HEK293 (cell line): ENCODE results near the gene GAS7.

Experiments
- CTCF ChIA-PET: fragments of 350-600 bp; formaldehyde crosslinking; extraction: SDS; loops from one replicate; lab custom pipeline; 2021; ENCODE audit warnings: antibody characterized with exemption; lab: Yijun Ruan, JAX
- POLR2A ChIA-PET: fragments of 300-600 bp; formaldehyde crosslinking; extraction: SDS; loops from one replicate; lab custom pipeline; 2020; ENCODE audit warnings: antibody characterized with exemption, inconsistent platforms; lab: Yijun Ruan, JAX
- H3K27ac ChIP-seq: fragments of 200-500 bp; sonication (Bioruptor generic); 2 replicates; pipeline ENCODE4 v1.5.1; 2014; ENCODE audit warnings: low read depth, low read length, control low read depth, inconsistent platforms; ENCODE audit errors: extremely low read depth
- H3K36me3 ChIP-seq, 2 experiments: fragments of 200-500 bp in 1 of 2; sonication (Bioruptor generic) in 1 of 2; 1 replicate in 1 of 2; 2 replicates in 1 of 2; pipeline ENCODE4 v1.5.1; 2014 to 2017; ENCODE audit warnings: inconsistent platforms in 2 of 2, low read length in 2 of 2; ENCODE audit not compliant: control insufficient read depth in 2 of 2, insufficient read depth in 1 of 2
- H3K4me1 ChIP-seq: fragments of 200-500 bp; sonication (Bioruptor generic); 2 replicates; pipeline ENCODE4 v1.5.1; 2014; ENCODE audit warnings: mild to moderate bottlenecking, low read length, inconsistent platforms; ENCODE audit not compliant: control insufficient read depth, insufficient read depth
- H3K4me3 ChIP-seq: 2 replicates; pipeline ENCODE4 v1.5.1; 2011; ENCODE audit warnings: low read depth, mild to moderate bottlenecking, control low read depth, low read length, moderate library complexity
- H3K9me3 ChIP-seq: fragments of 200-500 bp; sonication (Bioruptor generic); 2 replicates; pipeline ENCODE4 v1.5.1; 2014; ENCODE audit warnings: low read depth, low read length, inconsistent platforms; ENCODE audit not compliant: control insufficient read depth, insufficient read depth
- FEZF1 ChIP-seq: fragments of 450-650 bp; formaldehyde crosslinking; IDR thresholded peaks from 2 replicates; pipeline ENCODE4 v1.5.1; 2016; ENCODE audit warnings: missing biosample characterization, missing genetic modification characterization
- OSR2 ChIP-seq: fragments of 450-650 bp; formaldehyde crosslinking; IDR thresholded peaks from 2 replicates; pipeline ENCODE4 v1.5.1; 2016; ENCODE audit warnings: missing biosample characterization, missing genetic modification characterization
- OVOL3 ChIP-seq: fragments of 450-650 bp; formaldehyde crosslinking; IDR thresholded peaks from 2 replicates; pipeline ENCODE4 v1.5.1; 2016; ENCODE audit warnings: missing biosample characterization, missing genetic modification characterization
- RBAK ChIP-seq: fragments of 450-650 bp; formaldehyde crosslinking; IDR thresholded peaks from 2 replicates; pipeline ENCODE4 v1.5.1; 2016; ENCODE audit warnings: missing biosample characterization, missing genetic modification characterization
- SP7 ChIP-seq: fragments of 450-650 bp; formaldehyde crosslinking; IDR thresholded peaks from 2 replicates; pipeline ENCODE4 v1.5.1; 2016; ENCODE audit warnings: missing biosample characterization, missing genetic modification characterization
- ZNF174 ChIP-seq: fragments of 450-650 bp; formaldehyde crosslinking; IDR thresholded peaks from 2 replicates; pipeline ENCODE4 v1.5.0; 2017; ENCODE audit warnings: missing biosample characterization, mild to moderate bottlenecking, missing genetic modification characterization
- ZNF175 ChIP-seq: fragments of 450-650 bp; formaldehyde crosslinking; IDR thresholded peaks from 2 replicates; pipeline ENCODE4 v1.5.1; 2016; ENCODE audit warnings: missing biosample characterization, missing genetic modification characterization
- ZNF266 ChIP-seq: fragments of 450-650 bp; formaldehyde crosslinking; IDR thresholded peaks from 2 replicates; pipeline ENCODE4 v1.5.1; 2016; ENCODE audit warnings: missing biosample characterization, missing genetic modification characterization, low read depth
- ZNF335 ChIP-seq: fragments of 450-650 bp; formaldehyde crosslinking; conservative IDR thresholded peaks from 2 replicates; pipeline ENCODE4 v1.5.1; 2016; ENCODE audit warnings: missing biosample characterization, missing genetic modification characterization
- ZNF433 ChIP-seq: fragments of 450-650 bp; formaldehyde crosslinking; IDR thresholded peaks from 2 replicates; pipeline ENCODE4 v1.5.1; 2016; ENCODE audit warnings: missing biosample characterization, missing genetic modification characterization, low read depth
- ZNF473 ChIP-seq: fragments of 450-650 bp; formaldehyde crosslinking; IDR thresholded peaks from 2 replicates; pipeline ENCODE4 v1.5.1; 2017; ENCODE audit warnings: missing biosample characterization, missing genetic modification characterization
- ZNF501 ChIP-seq: fragments of 450-650 bp; formaldehyde crosslinking; IDR thresholded peaks from 2 replicates; pipeline ENCODE4 v1.5.1; 2016; ENCODE audit warnings: missing biosample characterization, missing genetic modification characterization
- ZNF521 ChIP-seq: fragments of 450-650 bp; formaldehyde crosslinking; IDR thresholded peaks from 2 replicates; pipeline ENCODE4 v1.5.1; 2017; ENCODE audit warnings: missing biosample characterization, mild to moderate bottlenecking, missing genetic modification characterization
- ZNF560 ChIP-seq: fragments of 450-650 bp; formaldehyde crosslinking; IDR thresholded peaks from 2 replicates; pipeline ENCODE4 v1.5.1; 2017; ENCODE audit warnings: missing biosample characterization, missing genetic modification characterization, borderline replicate concordance
- ZNF621 ChIP-seq: fragments of 450-650 bp; formaldehyde crosslinking; IDR thresholded peaks from 2 replicates; pipeline ENCODE4 v1.5.1; 2017; ENCODE audit warnings: missing biosample characterization, missing genetic modification characterization
- ZNF843 ChIP-seq: fragments of 450-650 bp; formaldehyde crosslinking; IDR thresholded peaks from 2 replicates; pipeline ENCODE4 v1.5.1; 2016; ENCODE audit warnings: missing biosample characterization, missing genetic modification characterization
- ZSCAN23 ChIP-seq: fragments of 450-650 bp; formaldehyde crosslinking; IDR thresholded peaks from 2 replicates; pipeline ENCODE4 v1.5.1; 2016; ENCODE audit warnings: missing biosample characterization, missing genetic modification characterization
- ZSCAN4 ChIP-seq: fragments of 450-650 bp; formaldehyde crosslinking; IDR thresholded peaks from 2 replicates; pipeline ENCODE4 v1.5.1; 2017; ENCODE audit warnings: missing biosample characterization, missing genetic modification characterization
- TF ChIP-seq, protein P1 (sequence below): fragments of 450-650 bp; IDR thresholded peaks from 2 replicates; pipeline ENCODE4 v1.5.1; 2018; ENCODE audit warnings: missing biosample characterization, mild to moderate bottlenecking, missing genetic modification characterization
- TF ChIP-seq, protein P2 (sequence below): fragments of 450-650 bp; formaldehyde crosslinking; IDR thresholded peaks from 2 replicates; pipeline ENCODE4 v1.5.1; 2016; ENCODE audit warnings: missing biosample characterization, missing genetic modification characterization
- TF ChIP-seq, protein P3 (sequence below): fragments of 450-650 bp; formaldehyde crosslinking; IDR thresholded peaks from 2 replicates; pipeline ENCODE4 v1.5.1; 2016; ENCODE audit warnings: missing biosample characterization, missing genetic modification characterization
- TF ChIP-seq, protein P4 (sequence below): fragments of 450-650 bp; formaldehyde crosslinking; IDR thresholded peaks from 2 replicates; pipeline ENCODE4 v1.5.1; 2016; ENCODE audit warnings: missing biosample characterization, missing genetic modification characterization
- TF ChIP-seq, protein P5 (sequence below): fragments of 450-650 bp; formaldehyde crosslinking; IDR thresholded peaks from 2 replicates; pipeline ENCODE4 v1.5.1; 2016; ENCODE audit warnings: missing biosample characterization, missing genetic modification characterization, low read depth

GAS7 gene

GRCh38 chr17:10109146-10109545, 89.3 kb downstream of the GAS7 start:
- Histone ChIP-seq H3K27ac (no peak overlapping the region), H3K9me3 (no peaks in the 10 kb centered on the region)
- peak; percentile 60; the same call in 1 of the 2 replicates for TF ChIP-seq OSR2 (tag by site-specific recombination)
- TF ChIP-seq ZNF473 (tag by site-specific recombination) = no peak
- TF ChIP-seq, protein P1, sequence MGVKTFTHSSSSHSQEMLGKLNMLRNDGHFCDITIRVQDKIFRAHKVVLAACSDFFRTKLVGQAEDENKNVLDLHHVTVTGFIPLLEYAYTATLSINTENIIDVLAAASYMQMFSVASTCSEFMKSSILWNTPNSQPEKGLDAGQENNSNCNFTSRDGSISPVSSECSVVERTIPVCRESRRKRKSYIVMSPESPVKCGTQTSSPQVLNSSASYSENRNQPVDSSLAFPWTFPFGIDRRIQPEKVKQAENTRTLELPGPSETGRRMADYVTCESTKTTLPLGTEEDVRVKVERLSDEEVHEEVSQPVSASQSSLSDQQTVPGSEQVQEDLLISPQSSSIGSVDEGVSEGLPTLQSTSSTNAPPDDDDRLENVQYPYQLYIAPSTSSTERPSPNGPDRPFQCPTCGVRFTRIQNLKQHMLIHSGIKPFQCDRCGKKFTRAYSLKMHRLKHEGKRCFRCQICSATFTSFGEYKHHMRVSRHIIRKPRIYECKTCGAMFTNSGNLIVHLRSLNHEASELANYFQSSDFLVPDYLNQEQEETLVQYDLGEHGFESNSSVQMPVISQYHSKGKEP (tag by site-specific recombination) = peak; percentile 37; the same call in 1 of the 2 replicates
- TF ChIP-seq OVOL3 = peak; percentile 87; the same call in 1 of the 2 replicates
- TF ChIP-seq ZNF843 (tag by site-specific recombination) = peak; percentile 79
- TF ChIP-seq, protein P2, sequence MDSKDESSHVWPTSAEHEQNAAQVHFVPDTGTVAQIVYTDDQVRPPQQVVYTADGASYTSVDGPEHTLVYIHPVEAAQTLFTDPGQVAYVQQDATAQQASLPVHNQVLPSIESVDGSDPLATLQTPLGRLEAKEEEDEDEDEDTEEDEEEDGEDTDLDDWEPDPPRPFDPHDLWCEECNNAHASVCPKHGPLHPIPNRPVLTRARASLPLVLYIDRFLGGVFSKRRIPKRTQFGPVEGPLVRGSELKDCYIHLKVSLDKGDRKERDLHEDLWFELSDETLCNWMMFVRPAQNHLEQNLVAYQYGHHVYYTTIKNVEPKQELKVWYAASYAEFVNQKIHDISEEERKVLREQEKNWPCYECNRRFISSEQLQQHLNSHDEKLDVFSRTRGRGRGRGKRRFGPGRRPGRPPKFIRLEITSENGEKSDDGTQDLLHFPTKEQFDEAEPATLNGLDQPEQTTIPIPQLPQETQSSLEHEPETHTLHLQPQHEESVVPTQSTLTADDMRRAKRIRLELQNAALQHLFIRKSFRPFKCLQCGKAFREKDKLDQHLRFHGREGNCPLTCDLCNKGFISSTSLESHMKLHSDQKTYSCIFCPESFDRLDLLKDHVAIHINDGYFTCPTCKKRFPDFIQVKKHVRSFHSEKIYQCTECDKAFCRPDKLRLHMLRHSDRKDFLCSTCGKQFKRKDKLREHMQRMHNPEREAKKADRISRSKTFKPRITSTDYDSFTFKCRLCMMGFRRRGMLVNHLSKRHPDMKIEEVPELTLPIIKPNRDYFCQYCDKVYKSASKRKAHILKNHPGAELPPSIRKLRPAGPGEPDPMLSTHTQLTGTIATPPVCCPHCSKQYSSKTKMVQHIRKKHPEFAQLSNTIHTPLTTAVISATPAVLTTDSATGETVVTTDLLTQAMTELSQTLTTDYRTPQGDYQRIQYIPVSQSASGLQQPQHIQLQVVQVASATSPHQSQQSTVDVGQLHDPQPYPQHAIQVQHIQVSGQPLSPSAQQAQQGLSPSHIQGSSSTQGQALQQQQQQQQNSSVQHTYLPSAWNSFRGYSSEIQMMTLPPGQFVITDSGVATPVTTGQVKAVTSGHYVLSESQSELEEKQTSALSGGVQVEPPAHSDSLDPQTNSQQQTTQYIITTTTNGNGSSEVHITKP (tag by site-specific recombination) = peak; percentile 34; the same call in 1 of the 2 replicates
- TF ChIP-seq, protein P3, sequence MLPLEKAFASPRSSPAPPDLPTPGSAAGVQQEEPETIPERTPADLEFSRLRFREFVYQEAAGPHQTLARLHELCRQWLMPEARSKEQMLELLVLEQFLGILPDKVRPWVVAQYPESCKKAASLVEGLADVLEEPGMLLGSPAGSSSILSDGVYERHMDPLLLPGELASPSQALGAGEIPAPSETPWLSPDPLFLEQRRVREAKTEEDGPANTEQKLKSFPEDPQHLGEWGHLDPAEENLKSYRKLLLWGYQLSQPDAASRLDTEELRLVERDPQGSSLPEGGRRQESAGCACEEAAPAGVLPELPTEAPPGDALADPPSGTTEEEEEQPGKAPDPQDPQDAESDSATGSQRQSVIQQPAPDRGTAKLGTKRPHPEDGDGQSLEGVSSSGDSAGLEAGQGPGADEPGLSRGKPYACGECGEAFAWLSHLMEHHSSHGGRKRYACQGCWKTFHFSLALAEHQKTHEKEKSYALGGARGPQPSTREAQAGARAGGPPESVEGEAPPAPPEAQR (tag by site-specific recombination) = no peak
- peak; percentile 61 for TF ChIP-seq SP7
- peak; percentile 22; the same call in 1 of the 2 replicates for TF ChIP-seq FEZF1 (tag by site-specific recombination)
- TF ChIP-seq ZNF521 (tag by site-specific recombination) = no peak
- TF ChIP-seq ZNF266 (tag by site-specific recombination) = no peak
- TF ChIP-seq, all 188 proteins: peak for 7
- H3K4me1 ChIP-seq = peaks cover 4% of the 10 kb centered on the region
- CTCF ChIA-PET = no interaction called here
- H3K36me3 ChIP-seq = no peaks in the 10 kb centered on the region
- POLR2A ChIA-PET = no interaction called here
- H3K4me3 ChIP-seq = no peak overlapping the region

DNA sequence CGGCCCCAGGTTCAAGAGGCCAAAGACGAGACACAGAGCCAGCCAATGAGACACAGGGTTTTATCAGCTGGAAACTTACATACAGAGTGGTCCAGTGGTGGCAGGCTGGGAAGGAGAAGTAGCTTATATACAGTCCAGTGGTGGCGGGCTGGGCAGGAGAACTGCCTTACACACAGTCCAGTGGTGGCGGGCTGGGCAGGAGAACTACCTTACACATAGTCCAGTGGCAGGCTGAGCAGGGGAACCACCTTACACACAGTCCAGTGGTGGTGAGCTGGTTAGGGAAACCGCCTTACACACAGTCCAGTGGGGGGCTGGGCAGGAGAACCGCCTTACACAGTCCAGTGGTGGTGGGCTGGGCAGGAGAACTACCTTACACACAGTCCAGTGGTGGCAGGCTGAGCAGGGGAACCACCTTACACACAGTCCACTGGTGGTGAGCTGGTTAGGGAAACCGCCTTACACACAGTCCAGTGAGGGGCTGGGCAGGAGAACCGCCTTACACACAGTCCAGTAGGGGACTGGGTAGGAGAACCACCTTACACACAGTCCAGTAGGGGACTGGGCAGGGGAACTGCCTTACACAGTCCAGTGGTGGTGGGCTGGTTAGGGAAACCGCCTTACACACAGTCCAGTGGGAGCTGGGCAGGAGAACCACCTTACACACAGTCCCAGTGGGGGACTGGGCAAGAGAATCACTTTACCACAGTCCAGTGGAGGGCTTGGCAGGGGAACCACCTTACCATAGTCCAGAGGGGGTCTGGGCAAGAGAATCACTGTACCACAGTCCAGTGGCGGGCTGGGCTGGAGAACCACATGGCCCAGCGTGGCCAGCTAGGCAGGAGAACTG, 90.9 kb downstream of the GAS7 start:
- H3K27ac ChIP-seq = no peak overlapping the region
- no peak overlapping the region for H3K4me3 ChIP-seq
- ChIA-PET CTCF (no interaction called here), POLR2A (no interaction called here)
- H3K4me1 ChIP-seq = peaks cover 4% of the 10 kb centered on the region; the same call in 1 of the 2 replicates
- H3K36me3 ChIP-seq = no peaks in the 10 kb centered on the region
- H3K9me3 ChIP-seq = no peaks in the 10 kb centered on the region
- TF ChIP-seq ZNF335 (tag by site-specific recombination) = no peak
- no peak for TF ChIP-seq ZNF174 (tag by site-specific recombination)
- TF ChIP-seq, protein P4, sequence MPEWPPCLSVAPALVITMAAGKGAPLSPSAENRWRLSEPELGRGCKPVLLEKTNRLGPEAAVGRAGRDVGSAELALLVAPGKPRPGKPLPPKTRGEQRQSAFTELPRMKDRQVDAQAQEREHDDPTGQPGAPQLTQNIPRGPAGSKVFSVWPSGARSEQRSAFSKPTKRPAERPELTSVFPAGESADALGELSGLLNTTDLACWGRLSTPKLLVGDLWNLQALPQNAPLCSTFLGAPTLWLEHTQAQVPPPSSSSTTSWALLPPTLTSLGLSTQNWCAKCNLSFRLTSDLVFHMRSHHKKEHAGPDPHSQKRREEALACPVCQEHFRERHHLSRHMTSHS (tag by site-specific recombination) = no peak
- TF ChIP-seq ZNF621 (tag by site-specific recombination) = no peak
- TF ChIP-seq ZNF501 (tag by site-specific recombination) = no peak
- no peak for TF ChIP-seq ZNF175 (tag by site-specific recombination)
- no peak for TF ChIP-seq RBAK
- TF ChIP-seq ZSCAN4 = no peak
- TF ChIP-seq ZSCAN23 (tag by site-specific recombination) = no peak
- TF ChIP-seq ZNF560 (tag by site-specific recombination) = no peak
- TF ChIP-seq, protein P5, sequence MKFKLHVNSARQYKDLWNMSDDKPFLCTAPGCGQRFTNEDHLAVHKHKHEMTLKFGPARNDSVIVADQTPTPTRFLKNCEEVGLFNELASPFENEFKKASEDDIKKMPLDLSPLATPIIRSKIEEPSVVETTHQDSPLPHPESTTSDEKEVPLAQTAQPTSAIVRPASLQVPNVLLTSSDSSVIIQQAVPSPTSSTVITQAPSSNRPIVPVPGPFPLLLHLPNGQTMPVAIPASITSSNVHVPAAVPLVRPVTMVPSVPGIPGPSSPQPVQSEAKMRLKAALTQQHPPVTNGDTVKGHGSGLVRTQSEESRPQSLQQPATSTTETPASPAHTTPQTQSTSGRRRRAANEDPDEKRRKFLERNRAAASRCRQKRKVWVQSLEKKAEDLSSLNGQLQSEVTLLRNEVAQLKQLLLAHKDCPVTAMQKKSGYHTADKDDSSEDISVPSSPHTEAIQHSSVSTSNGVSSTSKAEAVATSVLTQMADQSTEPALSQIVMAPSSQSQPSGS (tag by site-specific recombination) = no peak
- TF ChIP-seq ZNF433 (tag by site-specific recombination) = no peak
